Activated naive CD4-positive, alpha-beta T cell treated with anti-CD3 and anti-CD28 coated beads for 36 hours (primary cell): ENCODE measurements around the gene DYNC1I1. TPM values are rescaled to one million over a fixed set of nuclear protein-coding genes. Genes with fewer than 3 reads are reported as not detected.

Experiments used
- CTCF ChIA-PET: fragments of 350-600 bp; sonication (Branson Sonifier 250); formaldehyde crosslinking; loops from one replicate; lab custom pipeline; 2021; ENCODE audit warnings: antibody characterized with exemption; lab: Charles Lee
- DNase-seq: peaks from one replicate; pipeline ENCODE4 v3.0.0-alpha.2; 2020
- H3K27ac Mint-ChIP-seq: one replicate; pipeline ENCODE4 v1.8.0; 2021; ENCODE audit warnings: mild to moderate bottlenecking, mixed read lengths
- H3K27me3 Mint-ChIP-seq: one replicate; pipeline ENCODE4 v1.8.0; 2021; ENCODE audit warnings: low read depth, mixed read lengths
- H3K36me3 Mint-ChIP-seq: one replicate; pipeline ENCODE4 v1.8.0; 2021; ENCODE audit warnings: low read depth, mixed read lengths
- H3K4me1 Mint-ChIP-seq: one replicate; pipeline ENCODE4 v1.8.0; 2021; ENCODE audit warnings: low read depth, mixed read lengths
- H3K4me3 Mint-ChIP-seq: one replicate; pipeline ENCODE4 v1.8.0; 2021; ENCODE audit warnings: mild to moderate bottlenecking, moderate library complexity, mixed read lengths
- H3K9me3 Mint-ChIP-seq: one replicate; pipeline ENCODE4 v1.8.0; 2021; ENCODE audit warnings: mixed read lengths
- intact Hi-C: fragments of 100-400 bp; cut with micrococcal nuclease; formaldehyde crosslinking; loops from one replicate; pipeline ENCODE4 v1.15.1; 2023
- total RNA-seq, 2 experiments: library from RNA; stranded (reverse); gene quantifications; one replicate each; pipeline ENCODE4 v1.2.3, GENCODE V29; 2021

Gene DYNC1I1
- total RNA-seq, 2 experiments from 2014 or later, result not detected

DNA sequence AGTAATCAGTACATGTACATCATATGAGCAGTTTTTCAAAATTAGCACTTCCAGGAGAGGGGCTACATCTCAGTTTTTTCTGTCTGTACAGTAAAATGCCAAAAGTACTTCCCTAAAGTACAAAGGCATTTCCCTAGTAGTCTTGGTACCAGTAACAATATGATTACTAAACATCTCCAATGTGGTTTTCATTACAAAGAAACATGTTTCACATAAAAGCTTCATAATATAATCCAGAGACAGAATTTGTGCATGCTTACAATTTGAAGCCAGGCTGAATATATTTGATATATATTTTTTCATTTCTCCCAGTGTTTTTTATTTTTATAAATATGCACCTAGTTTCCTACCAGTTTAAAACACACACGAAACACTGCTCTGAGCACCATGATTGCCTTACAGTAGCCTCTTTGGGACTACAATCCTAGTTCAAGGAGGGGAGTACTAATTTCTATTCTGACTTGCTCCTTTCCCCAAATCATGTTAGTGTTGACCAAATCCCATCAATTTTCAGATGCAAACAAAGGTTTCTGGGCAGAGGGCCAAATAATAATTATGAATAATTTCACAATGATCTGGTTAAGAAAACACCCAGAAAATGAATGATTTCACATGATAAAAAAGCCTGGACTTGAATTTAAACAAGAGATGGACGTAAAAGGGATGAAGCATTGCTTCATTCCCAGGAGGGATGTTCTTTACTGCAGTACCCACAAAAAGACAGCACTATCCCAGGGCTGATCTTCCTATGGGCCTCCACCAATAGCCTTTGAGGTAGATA lies 348.3 kb downstream of the DYNC1I1 start:
- H3K36me3 Mint-ChIP-seq, result peaks cover 9% of the 10 kb centered on the region
- CTCF ChIA-PET, result no interaction called here

GRCh38 chr7:96121752-96122151 lies 349.4 kb downstream of the DYNC1I1 start:
- H3K9me3 Mint-ChIP-seq, result no peaks in the 10 kb centered on the region
- H3K4me1 Mint-ChIP-seq, result no peaks in the 10 kb centered on the region
- H3K27ac Mint-ChIP-seq, result no peak overlapping the region
- H3K36me3 Mint-ChIP-seq, result peaks cover 12% of the 10 kb centered on the region
- DNase-seq, result no peak
- intact Hi-C loops, result no loop called here
- CTCF ChIA-PET, result no interaction called here
- no peaks in the 10 kb centered on the region for H3K27me3 Mint-ChIP-seq
- H3K4me3 Mint-ChIP-seq, result no peak overlapping the region

More for the DNA sequence above, 348.3 kb downstream of the DYNC1I1 start:
- no peak overlapping the region for H3K4me3 Mint-ChIP-seq
- no peaks in the 10 kb centered on the region for H3K9me3 Mint-ChIP-seq
- no peaks in the 10 kb centered on the region for H3K4me1 Mint-ChIP-seq
- DNase-seq, result no peak
- intact Hi-C loops, result no loop called here
- H3K27me3 Mint-ChIP-seq, result no peaks in the 10 kb centered on the region
- no peak overlapping the region for H3K27ac Mint-ChIP-seq

GRCh38 chr7:96122746-96123145 lies 350.4 kb downstream of the DYNC1I1 start:
- Mint-ChIP-seq H3K4me1 (no peaks in the 10 kb centered on the region), H3K27me3 (no peaks in the 10 kb centered on the region), H3K4me3 (no peak overlapping the region), H3K36me3 (peaks cover 12% of the 10 kb centered on the region), H3K9me3 (no peaks in the 10 kb centered on the region), H3K27ac (no peak overlapping the region)
- CTCF ChIA-PET, result interaction anchor here (1.3 kb wide), 1 partner anchor 11 kb away, joined by 3 read pairs; no protein-coding TSS in a partner anchor
- DNase-seq, result no peak
- intact Hi-C loops, result no loop called here

DNA sequence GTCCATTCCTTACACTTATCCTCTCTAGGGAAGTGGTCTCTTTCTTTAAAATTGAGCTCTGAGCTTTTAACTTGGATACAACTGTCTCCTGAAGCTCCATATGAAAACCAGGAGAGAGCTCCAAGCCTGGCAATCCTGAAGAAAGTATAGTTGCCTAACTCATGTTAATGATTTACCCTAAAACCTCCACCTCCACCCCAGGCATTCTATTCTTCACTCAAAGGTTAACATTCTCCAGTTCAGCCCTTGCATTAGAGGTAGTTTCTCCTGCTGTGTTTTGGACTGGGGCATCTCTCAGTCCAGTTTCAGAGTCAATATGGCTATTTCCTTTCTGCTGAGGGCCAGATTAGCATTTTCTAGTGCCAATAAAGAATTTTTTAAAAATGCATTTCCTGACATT lies 354.0 kb downstream of the DYNC1I1 start:
- no peak for DNase-seq
- CTCF ChIA-PET, result no interaction called here
- Mint-ChIP-seq H3K27ac (no peak overlapping the region), H3K27me3 (no peaks in the 10 kb centered on the region), H3K4me3 (no peak overlapping the region), H3K9me3 (no peaks in the 10 kb centered on the region), H3K36me3 (peaks cover 19% of the 10 kb centered on the region), H3K4me1 (no peaks in the 10 kb centered on the region)
- intact Hi-C loops, result no loop called here

GRCh38 chr7:96127746-96128145 lies 355.4 kb downstream of the DYNC1I1 start:
- H3K27ac Mint-ChIP-seq, result no peak overlapping the region
- intact Hi-C loops, result no loop called here
- no peak overlapping the region for H3K4me3 Mint-ChIP-seq
- H3K9me3 Mint-ChIP-seq, result no peaks in the 10 kb centered on the region
- no peaks in the 10 kb centered on the region for H3K4me1 Mint-ChIP-seq
- CTCF ChIA-PET, result no interaction called here
- no peaks in the 10 kb centered on the region for H3K27me3 Mint-ChIP-seq
- H3K36me3 Mint-ChIP-seq, result peaks cover 23% of the 10 kb centered on the region
- DNase-seq, result no peak

- no peak overlapping the region for H3K27ac Mint-ChIP-seq
- CTCF ChIA-PET, result no interaction called here
- H3K4me3 Mint-ChIP-seq, result no peak overlapping the region
Measured at GRCh38 chr7:96131525-96131924, 359.2 kb downstream of the DYNC1I1 start.

DNA sequence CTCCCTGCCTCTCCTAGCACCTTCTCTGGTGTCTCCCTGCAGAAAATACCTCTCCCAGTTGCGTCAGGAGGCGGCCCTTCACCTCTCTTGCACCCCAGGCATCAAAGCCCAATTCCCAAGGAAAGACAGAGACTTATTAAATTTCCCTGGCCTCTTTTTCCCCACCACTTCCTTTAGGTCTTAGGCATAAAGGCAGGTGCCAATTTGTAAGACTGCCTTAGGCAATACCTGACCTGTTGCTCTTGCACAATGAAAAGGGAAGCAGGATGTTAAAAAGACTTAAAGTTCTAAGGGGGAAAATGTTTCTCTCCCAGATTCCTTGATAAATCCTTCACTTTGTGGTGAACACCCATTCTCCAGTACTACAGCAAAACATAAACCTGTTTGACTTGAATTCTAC lies 362.9 kb downstream of the DYNC1I1 start:
- Mint-ChIP-seq H3K4me3 (no peak overlapping the region), H3K27me3 (no peaks in the 10 kb centered on the region), H3K27ac (no peak overlapping the region), H3K4me1 (no peaks in the 10 kb centered on the region), H3K9me3 (no peaks in the 10 kb centered on the region), H3K36me3 (peaks cover 22% of the 10 kb centered on the region)
- intact Hi-C loops, result no loop called here
- no peak for DNase-seq
- CTCF ChIA-PET, result no interaction called here

More at GRCh38 chr7:96131525-96131924, 359.2 kb downstream of the DYNC1I1 start:
- DNase-seq, result no peak
- Mint-ChIP-seq H3K4me1 (no peaks in the 10 kb centered on the region), H3K9me3 (no peaks in the 10 kb centered on the region), H3K36me3 (peaks cover 30% of the 10 kb centered on the region), H3K27me3 (no peaks in the 10 kb centered on the region)
- intact Hi-C loops, result no loop called here

DNA sequence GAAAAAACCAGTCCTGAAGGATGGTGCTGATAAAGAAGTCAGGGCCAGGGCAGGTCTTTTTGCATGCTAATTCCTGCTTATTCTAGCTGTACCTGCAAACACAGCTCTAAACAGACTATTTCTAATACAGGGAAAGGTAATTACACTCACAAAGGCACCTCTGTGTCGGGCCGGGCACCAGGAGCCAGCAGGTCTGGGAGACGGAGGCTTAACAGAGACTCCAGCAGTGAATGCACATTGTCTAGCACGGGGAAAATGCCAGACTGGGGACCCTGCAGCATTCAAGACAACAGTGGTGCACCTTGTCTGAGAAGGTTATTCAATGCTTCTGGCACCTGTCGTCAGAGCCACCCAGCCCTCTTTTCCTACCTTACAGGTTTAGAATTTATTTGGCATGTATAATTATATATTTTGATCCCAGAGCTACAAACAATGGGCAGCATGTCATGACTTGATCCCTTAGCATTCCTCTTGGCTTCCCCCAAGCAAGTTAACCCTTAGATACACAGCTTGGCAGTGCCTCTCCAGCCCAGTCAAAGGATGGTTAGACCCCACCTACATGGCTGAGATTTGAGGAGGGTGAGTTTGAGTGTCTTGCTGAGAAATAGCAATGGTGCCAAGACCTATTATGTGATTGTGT lies 364.4 kb downstream of the DYNC1I1 start:
- CTCF ChIA-PET, result interaction anchor here (1.0 kb wide), 1 partner anchor 15 kb away, joined by 3 read pairs; no protein-coding TSS in a partner anchor
- no peaks in the 10 kb centered on the region for H3K4me1 Mint-ChIP-seq

DNA sequence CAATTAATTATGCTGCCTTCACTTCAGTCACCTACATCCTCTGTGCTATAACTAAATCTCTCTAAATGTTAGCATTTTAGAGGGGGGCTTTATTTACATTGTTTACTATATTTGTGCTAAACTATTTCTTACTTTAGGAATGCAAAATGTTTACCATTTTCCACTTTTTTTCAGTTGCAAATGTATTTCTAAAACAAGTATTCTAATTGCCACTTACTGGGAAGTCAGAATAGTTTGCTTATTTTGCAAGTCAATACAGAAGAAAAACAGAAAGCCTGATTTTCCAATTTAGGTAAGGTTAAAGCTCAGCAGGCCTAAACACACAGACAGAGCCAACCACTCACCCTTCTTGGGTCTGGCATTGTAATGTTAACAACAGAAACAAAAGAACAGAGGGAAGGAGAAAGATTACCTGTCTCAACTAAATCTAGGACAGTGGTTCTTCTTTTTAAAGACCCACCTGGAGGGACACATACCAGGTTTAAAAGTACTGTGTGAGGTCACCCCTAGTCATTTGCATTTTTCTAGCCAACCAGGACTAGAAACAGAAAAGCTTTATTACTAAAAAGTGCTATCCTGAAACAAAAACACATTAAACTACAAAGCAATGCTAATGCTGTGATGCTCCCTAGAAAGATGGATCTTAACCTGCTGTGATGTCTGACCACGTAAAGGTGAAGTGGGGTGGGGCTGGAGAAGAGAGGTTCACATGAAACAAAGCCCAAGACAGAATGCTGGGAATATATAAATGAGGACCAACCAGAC lies 371.3 kb downstream of the DYNC1I1 start:
- Mint-ChIP-seq H3K27me3 (no peaks in the 10 kb centered on the region), H3K27ac (no peak overlapping the region), H3K4me3 (no peak overlapping the region), H3K36me3 (peaks cover 19% of the 10 kb centered on the region), H3K4me1 (no peaks in the 10 kb centered on the region), H3K9me3 (no peaks in the 10 kb centered on the region)
- CTCF ChIA-PET, result interaction anchor here (0.6 kb wide), 1 partner anchor 272 kb away, joined by 3 read pairs; no protein-coding TSS in a partner anchor
- no peak for DNase-seq
- intact Hi-C loops, result no loop called here

More for the DNA sequence above, 364.4 kb downstream of the DYNC1I1 start:
- Mint-ChIP-seq H3K27ac (no peak overlapping the region), H3K4me3 (no peak overlapping the region), H3K9me3 (no peaks in the 10 kb centered on the region), H3K36me3 (peaks cover 20% of the 10 kb centered on the region), H3K27me3 (no peaks in the 10 kb centered on the region)
- no peak for DNase-seq
- intact Hi-C loops, result no loop called here

DNA sequence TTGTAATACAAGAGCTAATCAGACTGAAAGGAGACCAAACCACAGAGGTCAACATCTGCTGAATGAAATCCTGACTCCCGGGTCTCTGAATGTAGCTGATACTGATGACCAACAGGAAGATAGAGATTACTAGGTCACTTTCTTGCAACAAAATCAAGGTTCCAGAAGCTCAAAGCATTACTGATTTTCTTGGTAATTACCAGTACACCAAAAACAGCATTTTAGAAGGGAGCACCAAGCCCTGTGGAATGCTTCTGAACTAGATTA lies 371.8 kb downstream of the DYNC1I1 start:
- CTCF ChIA-PET, result interaction anchor here (0.6 kb wide), 1 partner anchor 271 kb away, joined by 3 read pairs; no protein-coding TSS in a partner anchor

More for the DNA sequence above, 371.8 kb downstream of the DYNC1I1 start:
- no peaks in the 10 kb centered on the region for H3K27me3 Mint-ChIP-seq
- no peak for DNase-seq
- H3K4me3 Mint-ChIP-seq, result no peak overlapping the region
- no peaks in the 10 kb centered on the region for H3K4me1 Mint-ChIP-seq
- no peak overlapping the region for H3K27ac Mint-ChIP-seq
- intact Hi-C loops, result no loop called here
- H3K36me3 Mint-ChIP-seq, result peaks cover 23% of the 10 kb centered on the region
- no peaks in the 10 kb centered on the region for H3K9me3 Mint-ChIP-seq
